Measurements from ENCODE around the gene GASK1A. TPM values are rescaled to one million over a fixed set of nuclear protein-coding genes. Genes with fewer than 3 reads are reported as not detected.

GASK1A gene
- total RNA-seq, 4 donors from 2014 or later: 1.4 to 10.1 (median 2.4) TPM

- Histone ChIP-seq H3K27me3 (peaks cover 0 to 62% (median 0%) of the 10 kb centered on the region in 4 donors), H3K4me1 (peaks cover 0 to 34% (median 8%) of the 10 kb centered on the region in 3 donors), H3K27ac (peak overlapping the region; percentile 1 to 81 (median 56)), H3K36me3 (no peaks in the 10 kb centered on the region), H3K4me3 (peak overlapping the region in 3 of 4 donors; percentile 47 to 79 (median 64)), H3K9me3 (no peaks in the 10 kb centered on the region)
- WGBS, 2 donors: 76 to 81% methylated on average over 4 to 7 of the region's 12 CpGs
- TF ChIP-seq POLR2A (IDR thresholded peaks at IDR 0.05) (no peak), CTCF (IDR thresholded peaks at IDR 0.05) (no peak)
- intact Hi-C loops (cut with DNase I): loop anchor here (10.0 kb wide), 1 partner anchor 175 kb away; no protein-coding TSS in a partner anchor
- DNase-seq: no peak
Observed at GRCh38 chr3:42980209-42980608, 1.1 kb downstream of the GASK1A start.

- WGBS, 2 donors: 18 to 40% methylated on average over 5 to 6 of the region's 6 CpGs
- intact Hi-C loops (cut with DNase I): loop anchor here (10.0 kb wide), 1 partner anchor 174 kb away; no protein-coding TSS in a partner anchor
- Histone ChIP-seq H3K36me3 (no peaks in the 10 kb centered on the region), H3K9me3 (no peaks in the 10 kb centered on the region), H3K27ac (peak overlapping the region; percentile 1 to 81 (median 56)), H3K4me3 (peak overlapping the region in 3 of 4 donors; percentile 47 to 79 (median 64)), H3K4me1 (peaks cover 0 to 34% (median 8%) of the 10 kb centered on the region in 3 donors), H3K27me3 (peaks cover 0 to 62% (median 0%) of the 10 kb centered on the region in 4 donors)
- TF ChIP-seq POLR2A (IDR thresholded peaks at IDR 0.05) (no peak), CTCF (IDR thresholded peaks at IDR 0.05) (no peak)
- no peak for DNase-seq
Observed at GRCh38 chr3:42980909-42981308, 1.8 kb downstream of the GASK1A start.

GRCh38 chr3:42982645-42983412, 3.7 kb downstream of the GASK1A start:
- WGBS, 2 donors: 72 to 80% methylated on average over 5 to 6 of the region's 6 CpGs
- no peaks in the 10 kb centered on the region for H3K36me3 ChIP-seq
- DNase-seq: no peak
- intact Hi-C loops (cut with DNase I): loop anchor here (10.0 kb wide), 1 partner anchor 172 kb away; no protein-coding TSS in a partner anchor
- H3K4me3 ChIP-seq: no peak overlapping the region
- peaks cover 0 to 34% (median 8%) of the 10 kb centered on the region in 3 donors for H3K4me1 ChIP-seq
- no peaks in the 10 kb centered on the region for H3K9me3 ChIP-seq
- peaks cover 0 to 56% (median 0%) of the 10 kb centered on the region in 4 donors for H3K27me3 ChIP-seq
- H3K27ac ChIP-seq: no peak overlapping the region
- TF ChIP-seq CTCF (IDR thresholded peaks at IDR 0.05) (no peak), POLR2A (IDR thresholded peaks at IDR 0.05) (no peak)

GRCh38 chr3:42983927-42984326, 4.8 kb downstream of the GASK1A start:
- WGBS, 2 donors: 41% methylated on average over 2 to 3 of the region's 3 CpGs
- Histone ChIP-seq H3K36me3 (no peaks in the 10 kb centered on the region), H3K27me3 (peaks cover 0 to 45% (median 0%) of the 10 kb centered on the region in 4 donors), H3K4me3 (no peak overlapping the region), H3K27ac (no peak overlapping the region), H3K9me3 (no peaks in the 10 kb centered on the region), H3K4me1 (peaks cover 0 to 27% (median 8%) of the 10 kb centered on the region in 3 donors)
- intact Hi-C loops (cut with DNase I): loop anchor here (10.0 kb wide), 1 partner anchor 171 kb away; no protein-coding TSS in a partner anchor
- DNase-seq: no peak
- TF ChIP-seq POLR2A (IDR thresholded peaks at IDR 0.05): no peak
- no peak for TF ChIP-seq CTCF (IDR thresholded peaks at IDR 0.05)

- Histone ChIP-seq H3K36me3 (no peaks in the 10 kb centered on the region), H3K27me3 (peaks cover 0 to 37% (median 0%) of the 10 kb centered on the region in 4 donors), H3K27ac (no peak overlapping the region), H3K4me3 (no peak overlapping the region), H3K4me1 (peaks cover 0 to 19% (median 8%) of the 10 kb centered on the region in 3 donors), H3K9me3 (no peaks in the 10 kb centered on the region)
- no peak for TF ChIP-seq POLR2A (IDR thresholded peaks at IDR 0.05)
- TF ChIP-seq CTCF (IDR thresholded peaks at IDR 0.05): no peak
- 58 to 79% methylated on average over 4 of the region's 4 CpGs for WGBS, 2 donors
- intact Hi-C loops (cut with DNase I): loop anchor here (10.0 kb wide), 1 partner anchor 170 kb away; no protein-coding TSS in a partner anchor
- DNase-seq: no peak
Observed at GRCh38 chr3:42984701-42985100, 5.6 kb downstream of the GASK1A start.

Data from esophagus squamous epithelium (tissue), 5 donors.